NCI-H748 (cell line): ENCODE results near the gene CDC42EP4.
"Not testable (repeated sequence)": the region's sequence is repeated elsewhere in the genome, so short reads cannot be mapped to it uniquely, and the experiment has no call there.

Experiments
- DNase-seq: peaks from one replicate; lab custom pipeline; 2025; ENCODE audit not compliant: unreplicated experiment; lab: John Stamatoyannopoulos, UW

The CDC42EP4 gene

DNA sequence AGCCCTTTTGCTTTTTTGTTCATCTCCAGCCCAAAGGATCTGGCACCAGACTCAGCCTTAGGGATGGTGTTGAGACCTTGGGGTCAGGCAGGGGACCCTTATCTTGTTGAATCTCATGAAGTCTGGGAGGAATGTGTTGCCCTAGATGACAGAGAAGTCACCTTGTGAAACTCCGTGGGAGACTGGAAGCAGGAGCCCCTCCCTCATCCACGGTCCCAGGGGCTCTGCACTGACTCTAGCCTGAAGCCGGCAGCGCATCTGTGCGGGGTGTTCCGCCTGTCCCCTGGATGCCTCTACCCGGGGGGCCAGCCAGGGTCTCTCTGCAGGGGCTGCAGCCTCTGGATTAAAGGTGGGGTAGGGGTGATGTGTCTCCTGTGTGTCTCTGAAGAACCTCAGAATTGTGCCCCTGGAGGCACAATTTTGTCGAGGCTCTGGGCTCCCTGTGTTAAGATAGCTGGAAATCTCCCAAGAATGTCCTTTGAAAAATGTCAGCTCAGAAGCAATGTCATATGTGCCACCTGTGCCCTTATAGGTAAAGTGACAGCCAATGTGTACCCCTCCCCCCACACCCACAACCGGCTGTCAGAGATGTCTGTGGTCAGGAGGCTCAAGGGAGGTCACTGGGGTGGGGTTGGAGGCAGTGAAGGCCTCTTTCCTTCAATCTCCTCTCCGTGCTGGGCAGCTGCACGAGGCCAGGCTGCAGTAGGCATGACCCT is 32.1 kb upstream of the CDC42EP4 start:
- DNase-seq, result no peak

DNA sequence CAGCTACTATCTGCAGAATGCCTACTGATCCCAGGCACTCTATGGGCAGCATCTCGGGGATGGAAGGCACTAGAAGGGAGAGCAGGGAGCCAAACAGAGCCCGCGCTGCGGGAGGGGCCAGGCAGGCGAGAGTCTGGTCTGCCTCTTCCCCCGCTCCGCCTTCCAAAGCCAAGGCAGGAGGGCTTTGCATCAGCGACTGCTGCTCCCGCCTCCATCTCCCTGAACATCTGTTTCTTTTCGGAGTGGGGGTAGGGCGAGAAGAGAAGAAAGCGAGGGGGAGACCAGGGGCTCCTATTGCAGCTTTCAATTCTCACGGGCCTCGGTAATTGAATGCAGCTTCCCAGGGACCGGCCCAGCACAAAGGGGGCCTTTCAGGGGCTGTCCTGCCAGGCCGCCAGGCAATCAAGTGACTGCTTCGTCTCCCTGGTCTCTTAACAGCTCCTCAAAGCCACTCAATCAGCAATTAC is 31.4 kb upstream of the CDC42EP4 start:
- DNase-seq, result no peak

DNA sequence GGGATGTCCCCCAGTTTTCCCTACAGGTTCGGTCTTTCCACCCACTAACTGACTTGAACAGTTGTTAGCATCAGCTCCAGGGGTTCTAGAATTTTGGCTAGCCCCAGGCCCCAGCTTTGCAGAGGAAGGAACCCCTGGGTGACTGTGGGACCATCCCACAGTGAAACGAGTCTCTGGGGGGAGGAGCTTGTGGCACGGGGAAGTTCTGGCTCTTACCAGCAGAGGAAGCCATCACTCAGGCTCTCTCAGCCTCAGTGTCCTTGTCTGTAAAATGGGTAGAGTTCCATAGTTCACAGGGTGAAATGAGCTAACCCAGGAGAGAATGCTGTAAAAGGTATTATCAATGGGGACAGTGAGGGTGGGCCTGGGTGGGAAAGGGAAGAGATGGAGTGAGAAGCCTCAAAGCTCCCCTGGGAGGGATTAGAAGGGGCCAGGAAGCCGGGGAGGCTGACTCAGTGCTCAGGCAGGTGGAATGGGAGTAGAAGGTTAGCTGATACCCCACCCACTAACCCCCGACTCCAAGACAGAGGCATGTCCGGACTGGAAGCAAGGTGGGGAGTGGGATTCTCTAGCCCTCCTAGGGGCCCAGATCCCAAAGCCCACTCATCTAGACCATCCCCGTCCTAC is 30.9 kb upstream of the CDC42EP4 start:
- DNase-seq, result no peak

DNA sequence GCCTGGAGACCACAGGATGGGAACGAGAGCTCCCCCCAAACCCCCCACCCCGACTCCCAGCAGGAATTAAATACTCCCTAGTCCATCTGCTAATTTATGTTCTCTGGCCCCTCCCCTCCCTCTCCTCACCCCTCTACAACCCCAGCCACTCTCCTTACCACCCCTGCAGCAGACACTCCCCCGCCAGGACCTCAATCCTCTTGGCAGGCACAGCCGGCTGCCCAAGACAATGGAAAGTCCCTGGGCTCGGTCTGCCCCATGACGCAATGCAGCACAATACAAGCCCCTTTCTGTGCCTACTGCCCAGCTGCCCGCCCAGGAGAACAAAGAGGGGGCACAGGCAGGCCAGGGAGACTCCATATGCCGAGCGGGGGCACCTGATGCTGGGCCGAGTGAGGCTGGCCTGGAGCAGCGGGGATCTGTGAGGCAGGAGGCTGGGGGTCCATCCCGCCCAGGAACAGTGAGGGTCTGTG is 30.3 kb upstream of the CDC42EP4 start:
- DNase-seq, result no peak

DNA sequence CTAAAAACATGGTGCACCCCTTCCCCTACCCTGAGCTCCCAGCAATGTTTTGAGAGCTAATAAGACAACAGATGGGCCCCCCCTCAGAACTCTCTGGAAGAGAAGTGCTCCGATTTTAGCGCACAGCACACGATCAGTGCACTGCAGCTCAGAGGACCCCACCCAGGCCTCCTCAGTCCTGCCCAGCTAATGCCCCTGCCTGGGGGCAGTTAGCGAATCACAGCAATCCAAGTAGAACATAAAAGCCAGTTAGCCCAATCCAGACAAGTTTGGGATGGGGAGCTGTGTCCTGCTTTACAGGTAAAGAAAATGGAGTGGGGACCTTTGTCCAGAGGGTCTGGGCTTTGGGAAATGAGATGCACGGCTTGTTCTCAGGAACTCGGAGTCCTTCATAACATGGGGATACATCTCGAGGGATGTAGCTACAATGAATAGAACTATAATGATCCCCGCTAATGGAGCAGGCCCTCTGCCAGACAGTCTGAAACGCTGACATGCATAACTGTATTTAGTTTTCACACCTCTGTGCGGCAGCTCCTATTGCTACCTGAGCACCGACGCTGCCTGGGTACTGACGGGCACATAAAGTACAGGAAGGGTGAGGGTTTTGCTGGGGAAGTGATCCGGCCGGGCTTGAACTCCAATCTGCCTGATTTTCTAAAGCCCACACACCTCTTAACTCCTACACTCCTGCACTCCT is 29.7 kb upstream of the CDC42EP4 start:
- DNase-seq, result no peak

DNA sequence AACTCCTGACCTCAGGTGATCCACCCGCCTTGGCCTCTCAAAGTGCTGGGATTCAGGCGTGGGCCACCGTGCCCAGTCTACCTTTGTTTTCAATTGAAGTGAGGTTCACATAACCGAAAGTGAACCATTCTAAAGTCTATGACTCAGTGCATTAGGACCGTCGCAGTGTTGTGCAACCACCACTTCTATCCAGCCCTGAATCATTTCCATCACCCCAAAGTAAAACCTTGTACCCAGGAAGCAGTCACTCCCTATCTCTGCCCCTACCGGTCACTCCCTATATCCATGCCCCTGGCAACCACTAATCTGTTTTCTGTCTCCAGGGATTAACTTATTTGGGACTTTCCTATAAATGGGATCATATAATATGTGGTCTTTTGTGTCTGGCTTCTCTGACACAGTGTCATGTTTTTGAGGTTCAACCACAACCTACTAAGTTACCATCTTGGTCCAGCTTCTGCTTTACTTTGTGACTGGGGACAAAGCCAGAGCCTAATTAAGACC is 28.3 kb upstream of the CDC42EP4 start:
- no peak for DNase-seq

DNA sequence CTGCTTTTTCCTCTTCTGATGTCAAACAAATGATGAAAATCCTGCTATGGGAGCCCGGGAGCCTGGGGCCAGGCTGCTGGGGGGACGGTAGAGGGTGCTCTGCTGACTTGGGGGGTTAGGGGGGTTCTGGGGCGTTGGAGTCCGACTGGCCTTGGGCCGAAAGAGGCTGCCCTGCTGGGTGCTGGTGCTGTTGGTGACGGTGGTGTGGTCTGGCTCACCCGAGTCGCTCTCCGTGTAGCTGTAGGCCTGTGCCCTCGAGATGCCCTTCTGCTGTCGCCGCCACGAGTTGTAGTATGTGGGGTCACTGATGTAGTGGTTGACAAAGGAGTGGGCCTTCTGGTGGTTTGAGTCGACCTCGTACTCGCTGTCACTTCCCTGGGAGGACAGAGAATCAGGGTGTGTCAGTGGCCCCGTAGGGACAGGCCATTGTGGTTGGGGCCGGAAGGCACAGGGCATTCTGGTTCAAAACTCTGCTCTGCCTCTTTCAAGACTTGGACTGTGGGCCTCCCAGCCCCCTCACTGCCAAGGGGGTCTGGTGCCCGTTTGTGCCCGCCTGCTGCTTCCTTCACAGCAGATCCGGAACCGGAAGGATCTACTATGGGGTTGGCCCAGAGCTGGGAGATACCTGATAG is 26.9 kb upstream of the CDC42EP4 start:
- no peak for DNase-seq

DNA sequence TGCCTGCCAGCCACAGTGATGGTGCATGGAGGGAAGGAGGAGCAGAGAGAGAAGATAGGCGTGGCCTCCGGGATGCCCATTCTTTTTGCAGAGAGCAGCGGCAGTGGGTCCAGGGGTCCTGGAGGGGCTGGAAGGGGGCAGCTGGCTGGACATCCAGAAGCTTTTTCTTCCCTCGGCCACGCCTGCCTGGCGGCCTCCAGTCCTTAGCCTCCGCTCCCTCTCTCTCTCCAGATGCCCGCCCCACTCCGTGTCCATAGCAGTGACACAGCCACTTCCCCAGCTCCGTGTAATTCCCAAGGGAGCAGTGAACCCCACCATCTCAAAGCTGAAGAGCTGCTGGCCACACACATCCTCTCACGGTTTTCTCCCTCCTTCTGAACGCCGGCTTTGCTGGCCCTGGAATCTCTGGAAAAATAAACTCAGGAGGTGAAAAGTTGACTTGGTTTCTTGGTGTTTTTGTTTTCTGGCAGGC is 26.3 kb upstream of the CDC42EP4 start:
- no peak for DNase-seq

DNA sequence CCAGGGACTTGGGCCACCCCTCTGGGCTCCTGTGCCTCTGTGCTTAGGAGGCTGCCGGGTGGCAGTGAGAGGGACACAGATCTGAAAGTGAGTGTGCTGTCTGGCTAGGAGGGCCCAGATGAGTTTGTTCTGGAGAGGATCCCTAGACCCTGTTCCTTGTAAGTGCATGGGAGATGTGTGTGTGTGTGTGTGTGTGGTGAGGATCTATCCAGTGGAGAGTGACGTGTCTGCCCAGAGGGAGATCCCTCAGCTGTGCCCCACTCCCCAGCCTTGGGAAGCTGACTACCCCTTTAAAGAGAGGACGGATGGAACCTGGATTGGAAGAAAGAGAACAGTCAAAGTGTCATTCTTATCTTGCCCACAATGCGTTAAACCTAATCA is 25.5 kb upstream of the CDC42EP4 start:
- DNase-seq, result no peak

DNA sequence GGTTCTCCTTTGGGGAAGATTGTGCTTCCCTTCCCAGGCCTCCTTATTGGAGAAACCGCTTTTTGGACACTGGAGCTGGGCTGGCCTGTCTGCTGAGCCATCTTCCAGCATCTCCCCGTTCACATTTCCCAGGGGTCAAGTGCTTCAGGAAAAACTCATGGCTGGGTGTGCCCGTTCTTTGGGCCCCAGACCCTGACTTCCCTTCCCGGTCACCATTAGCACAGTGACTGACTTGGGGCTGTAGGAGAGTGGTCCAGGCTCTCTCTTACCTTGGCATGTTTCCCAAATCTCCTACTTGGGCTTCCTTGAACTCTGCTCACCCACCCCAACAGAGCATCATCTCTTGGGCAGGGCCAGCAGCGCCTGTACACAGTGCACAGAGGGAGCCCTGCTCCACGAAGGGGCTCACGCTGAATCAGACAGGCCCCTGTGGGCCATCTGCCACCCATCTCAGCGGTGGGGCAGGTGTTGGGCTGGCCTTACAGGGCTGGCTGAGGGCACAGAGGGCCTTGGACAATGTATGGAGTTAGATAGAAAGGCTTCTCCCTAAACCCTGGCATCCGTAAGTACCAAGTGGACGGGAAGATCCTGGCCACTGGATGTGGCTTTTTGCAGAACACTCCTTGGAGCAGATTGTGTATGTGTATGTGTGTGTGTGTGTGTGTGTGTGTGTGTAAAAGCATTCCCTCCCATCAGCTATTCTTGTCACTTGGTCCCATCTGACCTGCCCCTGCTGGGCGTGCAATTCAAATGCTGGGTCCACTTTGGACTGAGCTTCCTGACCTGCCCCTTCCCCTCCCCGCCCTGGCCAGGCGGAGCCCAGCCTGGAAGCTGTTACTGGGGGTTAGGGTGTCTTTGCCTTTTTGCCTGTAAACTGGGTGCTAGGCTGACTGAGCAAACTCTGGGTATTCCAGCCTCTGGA is 24.9 kb upstream of the CDC42EP4 start:
- DNase-seq, result no peak

DNA sequence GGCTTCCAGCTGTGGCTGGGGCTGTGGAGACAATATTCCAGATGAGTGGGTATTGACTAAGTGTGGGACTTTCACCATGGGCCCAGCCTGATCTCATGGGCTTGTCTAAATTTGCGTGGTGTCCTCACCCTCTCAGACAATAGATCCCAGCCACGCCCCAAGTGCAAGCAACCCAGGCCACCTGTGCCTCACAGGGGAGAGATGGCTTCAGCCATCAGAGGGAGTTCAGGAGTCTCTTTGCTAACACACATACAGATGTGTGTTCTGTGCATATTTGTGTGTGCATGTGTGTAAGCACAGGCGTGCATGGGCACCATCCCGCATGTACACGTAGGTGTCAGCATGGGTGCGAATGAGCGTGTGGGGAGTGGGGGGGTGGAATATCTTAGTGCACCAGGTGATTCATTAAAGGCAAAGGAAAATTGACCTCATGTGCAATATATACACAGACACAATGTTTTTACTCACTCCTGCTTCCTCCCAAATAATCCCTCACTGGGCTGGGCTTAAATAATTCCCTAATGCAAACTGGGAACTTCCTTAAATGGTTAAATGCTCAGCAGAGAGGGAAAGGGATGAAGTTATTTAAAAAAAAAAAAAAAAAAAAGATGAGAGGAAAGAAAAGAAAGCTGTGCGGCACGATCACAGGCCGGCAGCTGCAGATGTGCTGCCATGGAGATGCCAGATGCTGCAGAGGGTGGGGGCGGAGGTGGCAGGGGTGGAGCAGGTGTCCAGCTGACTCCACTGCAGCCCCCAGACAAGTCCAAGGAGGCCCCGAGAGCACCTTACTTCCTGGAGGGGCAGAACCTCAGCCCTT is 24.0 kb upstream of the CDC42EP4 start:
- peak; percentile 51 for DNase-seq

DNA sequence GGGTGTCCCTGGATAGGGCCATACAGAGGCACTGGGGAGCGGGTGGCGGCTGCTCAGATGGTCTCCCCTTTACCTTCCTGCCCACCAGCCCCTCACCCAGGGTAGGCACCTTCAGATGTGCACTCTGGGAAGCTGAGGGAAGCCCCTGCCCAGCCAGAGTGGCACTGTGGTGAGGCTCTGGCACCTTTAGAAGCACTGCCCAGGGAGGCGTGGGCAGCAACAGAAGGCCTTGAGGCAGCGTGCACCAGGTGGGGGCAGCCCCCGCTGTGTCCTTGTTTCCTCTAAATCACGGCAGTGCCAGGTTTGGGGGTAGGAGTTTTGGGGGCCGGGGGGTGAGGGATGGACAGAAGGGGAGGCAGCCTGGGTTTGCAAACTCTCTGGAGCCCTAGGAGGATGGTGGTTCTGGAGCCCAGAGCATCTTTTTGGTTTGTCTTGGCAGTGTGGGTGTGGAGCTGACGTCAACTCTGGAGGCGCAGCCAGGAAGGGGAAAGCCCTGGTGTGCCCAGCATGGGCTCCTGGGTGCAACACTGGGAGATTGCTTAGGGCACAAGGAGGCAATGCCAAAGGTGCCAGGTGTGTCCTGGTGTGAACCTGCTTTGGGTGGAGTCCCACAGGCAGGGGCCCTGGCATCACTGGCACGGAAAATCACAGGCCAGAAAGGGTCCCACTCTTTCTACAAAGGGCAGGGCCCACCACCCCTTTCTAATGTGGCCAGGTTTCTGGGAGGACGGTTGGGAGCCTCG is 23.1 kb upstream of the CDC42EP4 start:
- no peak for DNase-seq

DNA sequence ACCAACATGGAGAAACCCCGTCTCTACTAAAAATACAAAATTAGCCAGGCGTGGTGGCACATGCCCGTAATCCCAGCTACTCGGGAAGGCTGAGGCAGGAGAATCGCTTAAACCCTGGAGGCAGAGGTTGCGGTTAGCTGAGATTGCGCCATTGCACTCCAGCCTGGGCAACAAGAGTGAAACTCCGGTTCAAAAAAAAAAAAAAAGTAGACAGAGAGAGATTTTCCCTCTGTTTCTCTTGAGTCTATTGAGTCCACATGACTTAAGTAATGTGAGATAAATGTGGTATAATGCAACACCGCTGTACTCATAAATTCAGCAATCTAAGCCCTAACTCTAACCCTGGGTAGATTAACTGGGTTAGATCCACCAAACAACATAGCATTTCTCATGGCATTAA is 21.6 kb upstream of the CDC42EP4 start:
- DNase-seq, result not testable (repeated sequence)

DNA sequence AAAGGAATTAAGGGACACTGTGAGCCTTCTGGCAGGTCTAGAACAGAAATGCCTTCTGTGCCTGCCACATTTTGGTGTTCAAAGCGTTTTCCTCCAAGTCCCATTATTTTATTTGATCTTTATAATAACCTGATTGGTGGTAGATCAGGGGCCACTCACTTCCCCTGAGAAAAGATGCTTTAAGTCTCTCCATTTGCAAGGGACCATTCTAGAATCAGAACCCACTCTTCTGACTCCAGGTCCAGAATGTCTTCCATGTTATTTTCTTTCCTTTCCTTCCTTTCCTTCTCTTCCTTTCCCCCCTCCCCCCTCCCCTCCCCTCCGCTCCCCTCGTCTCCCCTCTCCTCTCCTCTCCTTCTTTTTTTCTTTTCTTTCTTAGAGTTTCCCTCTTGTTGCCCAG is 19.3 kb upstream of the CDC42EP4 start:
- no peak for DNase-seq

DNA sequence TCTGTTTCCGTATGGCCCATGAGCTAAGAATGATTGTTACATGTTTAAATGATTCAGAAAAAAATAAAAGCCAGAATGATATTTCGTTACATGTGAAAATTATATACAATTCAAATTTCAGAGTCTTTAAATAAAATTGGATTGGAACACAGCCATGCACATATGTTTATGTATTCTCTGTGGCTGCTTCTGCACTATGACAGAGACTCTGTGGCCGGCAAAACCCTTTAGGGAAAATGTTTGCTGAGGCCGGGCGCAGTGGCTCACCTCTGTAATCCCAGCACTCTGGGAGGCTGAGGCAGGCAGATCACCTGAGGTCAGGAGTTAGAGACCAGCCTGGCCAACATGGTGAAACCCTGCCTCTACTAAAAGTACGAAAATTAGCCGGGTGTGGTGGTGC is 15.9 kb upstream of the CDC42EP4 start:
- DNase-seq, result no peak

DNA sequence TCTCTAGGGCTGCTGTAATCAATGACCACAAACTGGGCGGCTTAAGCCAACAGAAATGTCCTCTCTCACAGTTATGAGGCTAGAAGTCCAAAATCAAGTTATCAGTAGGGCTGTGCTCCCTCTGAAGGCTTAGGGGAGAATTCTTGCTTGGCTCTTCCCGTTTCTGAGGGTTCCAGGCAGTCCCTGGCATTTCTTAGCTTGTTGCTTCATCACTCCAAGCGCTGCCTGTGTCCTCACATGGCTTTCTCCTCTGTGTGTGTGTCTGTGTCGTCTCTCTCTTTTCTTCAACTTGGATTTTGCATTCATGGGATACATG is 13.7 kb upstream of the CDC42EP4 start:
- DNase-seq, result no peak

DNA sequence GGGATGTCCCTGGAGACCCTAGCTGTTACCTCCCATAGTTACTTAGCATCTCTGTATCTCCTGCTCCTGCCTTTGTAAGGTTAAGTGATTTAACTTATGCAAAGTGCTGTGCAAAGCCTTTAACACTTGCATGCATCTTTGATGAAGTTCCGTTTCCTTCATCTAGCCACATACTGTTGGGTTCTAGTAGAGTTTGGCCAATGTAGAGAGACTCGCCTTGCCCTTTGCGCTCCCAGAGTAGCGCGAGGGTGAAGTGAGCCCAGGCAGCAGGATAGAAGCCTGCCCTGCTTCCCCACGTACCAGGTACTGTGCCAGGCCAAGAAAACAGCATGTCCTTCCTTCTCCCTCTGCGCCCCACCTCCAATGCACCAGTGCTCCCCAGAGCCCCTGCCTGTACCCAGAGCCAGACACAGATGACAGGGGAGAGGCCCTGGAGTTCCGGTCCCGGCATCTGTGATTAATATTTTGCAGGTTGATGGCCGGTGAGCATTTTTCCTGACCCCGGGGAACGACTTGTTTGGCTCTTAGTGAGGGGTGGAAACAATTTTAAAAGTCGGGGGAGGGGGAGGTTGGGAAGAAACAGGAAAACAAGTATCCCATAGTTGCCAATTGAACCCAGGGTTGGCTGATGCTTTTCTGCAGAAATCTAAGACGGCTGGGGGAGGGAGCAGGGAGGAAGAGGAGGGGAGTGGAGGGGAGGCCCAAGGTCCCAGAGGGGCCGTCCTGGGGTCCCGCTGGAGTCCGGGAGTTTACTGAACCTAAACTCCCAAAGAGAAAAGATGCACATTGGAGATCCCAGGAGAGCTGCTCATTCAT is 13.1 kb upstream of the CDC42EP4 start:
- DNase-seq, result no peak

DNA sequence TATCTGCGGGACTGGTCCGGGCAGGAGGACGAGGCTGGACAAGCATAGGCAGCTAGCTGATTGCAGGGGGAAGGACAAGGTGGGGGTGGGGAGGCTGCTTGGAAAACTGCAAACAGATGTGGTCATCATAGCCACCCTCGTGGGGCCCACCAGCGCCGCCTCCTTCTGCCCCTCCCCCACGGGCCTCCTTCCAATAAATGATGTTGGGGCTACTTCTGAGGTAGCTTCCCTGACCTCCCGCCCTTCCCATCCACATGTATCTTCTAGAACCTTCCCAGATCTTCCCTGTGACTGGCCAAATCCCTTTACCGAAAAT is 12.3 kb upstream of the CDC42EP4 start:
- no peak for DNase-seq
